Gastroesophageal sphincter (tissue), 3 donors: ENCODE measurements around the gene ZNF599.

ENCODE experiments used
- EP300 ChIP-seq: sonication (generic); formaldehyde crosslinking; IDR thresholded peaks from one replicate; pipeline ENCODE4 v1.6.1; 2017; ENCODE audit warnings: antibody characterized with exemption, mild to moderate bottlenecking
- POLR2A ChIP-seq, 2 donors: fragments of 450-650 bp; IDR thresholded peaks; one replicate each; pipeline ENCODE4 v1.6.1; 2017; ENCODE audit warnings: antibody characterized with exemption in 2 of 2, mild to moderate bottlenecking in 2 of 2, moderate library complexity in 1 of 2
- POLR2AphosphoS5 ChIP-seq: sonication (generic); formaldehyde crosslinking; IDR thresholded peaks from one replicate; pipeline ENCODE4 v1.6.1; 2017; ENCODE audit warnings: antibody characterized with exemption
- TF ChIP-seq, protein P1 (sequence below), 4 experiments: fragments of 200-600 bp in 2 of 4; fragments of 450-650 bp in 2 of 4; sonication (generic) in 1 of 4; IDR thresholded peaks; one replicate each; pipeline ENCODE4 v1.5.1; 2017 to 2019; ENCODE audit warnings: antibody characterized with exemption in 4 of 4, mild to moderate bottlenecking in 2 of 4, moderate library complexity in 2 of 4

GRCh38 chr19:34806976-34807860 lies 34.2 kb upstream of the ZNF599 start:
- TF ChIP-seq, protein P1, sequence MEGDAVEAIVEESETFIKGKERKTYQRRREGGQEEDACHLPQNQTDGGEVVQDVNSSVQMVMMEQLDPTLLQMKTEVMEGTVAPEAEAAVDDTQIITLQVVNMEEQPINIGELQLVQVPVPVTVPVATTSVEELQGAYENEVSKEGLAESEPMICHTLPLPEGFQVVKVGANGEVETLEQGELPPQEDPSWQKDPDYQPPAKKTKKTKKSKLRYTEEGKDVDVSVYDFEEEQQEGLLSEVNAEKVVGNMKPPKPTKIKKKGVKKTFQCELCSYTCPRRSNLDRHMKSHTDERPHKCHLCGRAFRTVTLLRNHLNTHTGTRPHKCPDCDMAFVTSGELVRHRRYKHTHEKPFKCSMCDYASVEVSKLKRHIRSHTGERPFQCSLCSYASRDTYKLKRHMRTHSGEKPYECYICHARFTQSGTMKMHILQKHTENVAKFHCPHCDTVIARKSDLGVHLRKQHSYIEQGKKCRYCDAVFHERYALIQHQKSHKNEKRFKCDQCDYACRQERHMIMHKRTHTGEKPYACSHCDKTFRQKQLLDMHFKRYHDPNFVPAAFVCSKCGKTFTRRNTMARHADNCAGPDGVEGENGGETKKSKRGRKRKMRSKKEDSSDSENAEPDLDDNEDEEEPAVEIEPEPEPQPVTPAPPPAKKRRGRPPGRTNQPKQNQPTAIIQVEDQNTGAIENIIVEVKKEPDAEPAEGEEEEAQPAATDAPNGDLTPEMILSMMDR (IDR thresholded peaks at IDR 0.05) = no peak
- TF ChIP-seq POLR2AphosphoS5 = no peak
- no peak for TF ChIP-seq POLR2A (IDR thresholded peaks at IDR 0.05)
- TF ChIP-seq EP300 = no peak
